ENCODE data around the gene QSOX2.

- TF ChIP-seq CTCF (conservative IDR thresholded peaks at IDR 0.05; ENCODE audit: low read depth, low read length) (no peak), EZH2 (IDR thresholded peaks at IDR 0.05; ENCODE audit: low read length, unreplicated experiment) (no peak)
Observed at GRCh38 chr9:136261686-136262430, 16.2 kb upstream of the QSOX2 start.

Data from PC-3 (cell line).